ENCODE results near the gene CHI3L1.

CHI3L1 gene

GRCh38 chr1:203180611-203181330 lies 5.7 kb downstream of the CHI3L1 start:
- no peak overlapping the region for H3K27ac Mint-ChIP-seq
- H3K4me1 Mint-ChIP-seq (ENCODE audit: low read depth) = no peaks in the 10 kb centered on the region
- H3K4me3 Mint-ChIP-seq = no peak overlapping the region
- H3K9me3 Mint-ChIP-seq = no peaks in the 10 kb centered on the region
- peaks cover 3% of the 10 kb centered on the region for H3K27me3 Mint-ChIP-seq (ENCODE audit: low read depth)
- no peaks in the 10 kb centered on the region for H3K36me3 Mint-ChIP-seq (ENCODE audit: low read depth)

- H3K9me3 Mint-ChIP-seq = no peaks in the 10 kb centered on the region
- H3K27me3 Mint-ChIP-seq (ENCODE audit: low read depth) = peaks cover 3% of the 10 kb centered on the region
- H3K4me1 Mint-ChIP-seq (ENCODE audit: low read depth) = no peaks in the 10 kb centered on the region
- no peak overlapping the region for H3K4me3 Mint-ChIP-seq
- H3K36me3 Mint-ChIP-seq (ENCODE audit: low read depth) = no peaks in the 10 kb centered on the region
- H3K27ac Mint-ChIP-seq = no peak overlapping the region
These were observed 6.9 kb downstream of the CHI3L1 start for GRCh38 chr1:203179667-203180005.

- Mint-ChIP-seq H3K4me1 (ENCODE audit: low read depth) (no peaks in the 10 kb centered on the region), H3K27ac (no peak overlapping the region), H3K36me3 (ENCODE audit: low read depth) (no peaks in the 10 kb centered on the region), H3K27me3 (ENCODE audit: low read depth) (peaks cover 3% of the 10 kb centered on the region), H3K4me3 (no peak overlapping the region), H3K9me3 (no peaks in the 10 kb centered on the region)
These were observed 7.5 kb downstream of the CHI3L1 start for GRCh38 chr1:203178821-203179666.

- no peaks in the 10 kb centered on the region for H3K4me1 Mint-ChIP-seq (ENCODE audit: low read depth)
- no peak overlapping the region for H3K4me3 Mint-ChIP-seq
- H3K27ac Mint-ChIP-seq = no peak overlapping the region
These were observed 8.4 kb downstream of the CHI3L1 start for GRCh38 chr1:203178083-203178482.

GRCh38 chr1:203177470-203178039 lies 8.9 kb downstream of the CHI3L1 start:
- no peaks in the 10 kb centered on the region for H3K4me1 Mint-ChIP-seq (ENCODE audit: low read depth)
- H3K4me3 Mint-ChIP-seq = no peak overlapping the region
- H3K27me3 Mint-ChIP-seq (ENCODE audit: low read depth) = peaks cover 3% of the 10 kb centered on the region
- H3K36me3 Mint-ChIP-seq (ENCODE audit: low read depth) = no peaks in the 10 kb centered on the region
- H3K9me3 Mint-ChIP-seq = no peaks in the 10 kb centered on the region
- no peak overlapping the region for H3K27ac Mint-ChIP-seq

More at GRCh38 chr1:203178083-203178482, 8.4 kb downstream of the CHI3L1 start:
- peaks cover 3% of the 10 kb centered on the region for H3K27me3 Mint-ChIP-seq (ENCODE audit: low read depth)
- no peaks in the 10 kb centered on the region for H3K36me3 Mint-ChIP-seq (ENCODE audit: low read depth)
- H3K9me3 Mint-ChIP-seq = no peaks in the 10 kb centered on the region

- Mint-ChIP-seq H3K27ac (no peak overlapping the region), H3K27me3 (ENCODE audit: low read depth) (peaks cover 3% of the 10 kb centered on the region), H3K9me3 (no peaks in the 10 kb centered on the region), H3K4me3 (no peak overlapping the region), H3K4me1 (ENCODE audit: low read depth) (no peaks in the 10 kb centered on the region), H3K36me3 (ENCODE audit: low read depth) (no peaks in the 10 kb centered on the region)
These were observed 9.5 kb downstream of the CHI3L1 start for GRCh38 chr1:203177036-203177405.

GRCh38 chr1:203176273-203177035 lies 10.1 kb downstream of the CHI3L1 start:
- Mint-ChIP-seq H3K27me3 (ENCODE audit: low read depth) (peaks cover 3% of the 10 kb centered on the region), H3K4me1 (ENCODE audit: low read depth) (no peaks in the 10 kb centered on the region), H3K9me3 (no peaks in the 10 kb centered on the region), H3K36me3 (ENCODE audit: low read depth) (no peaks in the 10 kb centered on the region), H3K27ac (no peak overlapping the region), H3K4me3 (no peak overlapping the region)

GRCh38 chr1:203175827-203176241 lies 10.7 kb downstream of the CHI3L1 start:
- Mint-ChIP-seq H3K36me3 (ENCODE audit: low read depth) (no peaks in the 10 kb centered on the region), H3K27ac (no peak overlapping the region), H3K9me3 (no peaks in the 10 kb centered on the region), H3K27me3 (ENCODE audit: low read depth) (peaks cover 3% of the 10 kb centered on the region), H3K4me3 (no peak overlapping the region), H3K4me1 (ENCODE audit: low read depth) (no peaks in the 10 kb centered on the region)

- Mint-ChIP-seq H3K36me3 (ENCODE audit: low read depth) (no peaks in the 10 kb centered on the region), H3K27me3 (ENCODE audit: low read depth) (peaks cover 3% of the 10 kb centered on the region), H3K4me1 (ENCODE audit: low read depth) (no peaks in the 10 kb centered on the region), H3K4me3 (no peak within 1 kb of the TSS), H3K9me3 (no peaks in the 10 kb centered on the region), H3K27ac (no peak within 1 kb of the TSS)
These were observed 11.2 kb downstream of the CHI3L1 start, which contains the start of gene MYBPH for GRCh38 chr1:203175237-203175826. TSS of gene MYBPH (minus strand) at chr1:203175826. CDS start at chr1:203175755, 71 bp downstream.

GRCh38 chr1:203174324-203174985 lies 12.0 kb downstream of the CHI3L1 start:
- peaks cover 3% of the 10 kb centered on the region for H3K27me3 Mint-ChIP-seq (ENCODE audit: low read depth)
- H3K36me3 Mint-ChIP-seq (ENCODE audit: low read depth) = no peaks in the 10 kb centered on the region
- no peaks in the 10 kb centered on the region for H3K9me3 Mint-ChIP-seq
- H3K27ac Mint-ChIP-seq = no peak overlapping the region
- no peak overlapping the region for H3K4me3 Mint-ChIP-seq
- H3K4me1 Mint-ChIP-seq (ENCODE audit: low read depth) = no peaks in the 10 kb centered on the region

GRCh38 chr1:203173566-203173965 lies 12.9 kb downstream of the CHI3L1 start:
- H3K27me3 Mint-ChIP-seq (ENCODE audit: low read depth) = peaks cover 3% of the 10 kb centered on the region
- no peaks in the 10 kb centered on the region for H3K9me3 Mint-ChIP-seq
- H3K4me3 Mint-ChIP-seq = no peak overlapping the region
- H3K36me3 Mint-ChIP-seq (ENCODE audit: low read depth) = no peaks in the 10 kb centered on the region
- H3K4me1 Mint-ChIP-seq (ENCODE audit: low read depth) = no peaks in the 10 kb centered on the region
- H3K27ac Mint-ChIP-seq = no peak overlapping the region

- H3K4me3 Mint-ChIP-seq = no peak overlapping the region
- H3K9me3 Mint-ChIP-seq = no peaks in the 10 kb centered on the region
- no peak overlapping the region for H3K27ac Mint-ChIP-seq
- H3K36me3 Mint-ChIP-seq (ENCODE audit: low read depth) = no peaks in the 10 kb centered on the region
- H3K4me1 Mint-ChIP-seq (ENCODE audit: low read depth) = no peaks in the 10 kb centered on the region
- H3K27me3 Mint-ChIP-seq (ENCODE audit: low read depth) = peaks cover 3% of the 10 kb centered on the region
These were observed 13.4 kb downstream of the CHI3L1 start for GRCh38 chr1:203173011-203173555.

GRCh38 chr1:203172184-203173010 lies 14.1 kb downstream of the CHI3L1 start:
- H3K4me3 Mint-ChIP-seq = no peak overlapping the region

More at GRCh38 chr1:203172184-203173010, 14.1 kb downstream of the CHI3L1 start:
- no peaks in the 10 kb centered on the region for H3K9me3 Mint-ChIP-seq
- H3K27ac Mint-ChIP-seq = no peak overlapping the region
- no peaks in the 10 kb centered on the region for H3K36me3 Mint-ChIP-seq (ENCODE audit: low read depth)
- no peaks in the 10 kb centered on the region for H3K27me3 Mint-ChIP-seq (ENCODE audit: low read depth)
- H3K4me1 Mint-ChIP-seq (ENCODE audit: low read depth) = no peaks in the 10 kb centered on the region

Measured in T-helper 1 cell treated with Interleukin-12 subunit alpha and Interleukin-12 subunit beta and Interleukin-4 antibody, amounts not matched to agents 30 μg/mL and 1 μg/mL, for 36 hours (primary cell).